Activated gamma-delta T cell treated with anti-CD3 and anti-CD28 coated beads, Interleukin-2, amount 50 U/mL, for 16 hours (primary cell): ENCODE data around the gene TNFSF11.

Experiments
- DNase-seq: peaks from one replicate; pipeline ENCODE4 v3.0.0-alpha.2; 2020; ENCODE audit warnings: low read depth

The TNFSF11 gene

DNA sequence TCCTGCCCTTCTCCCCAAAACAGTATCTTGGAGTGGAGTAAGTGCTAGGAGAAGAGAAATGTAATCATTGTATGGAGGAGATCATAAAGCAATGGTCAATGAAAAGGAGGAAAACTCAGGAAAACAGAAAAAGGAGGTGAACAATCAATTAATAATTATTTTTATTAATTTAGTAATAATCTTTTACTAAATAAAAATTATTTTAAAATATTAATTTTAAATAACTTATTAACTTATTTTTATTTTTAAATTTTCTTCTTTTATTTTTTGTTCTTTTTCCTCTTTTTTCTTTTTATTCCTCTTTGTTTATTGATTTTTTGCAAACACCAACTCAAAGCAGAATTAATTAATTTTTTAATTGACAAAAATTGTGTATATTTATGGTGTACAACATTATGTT lies 80.3 kb downstream of the TNFSF11 start:
- DNase-seq, result no peak

DNA sequence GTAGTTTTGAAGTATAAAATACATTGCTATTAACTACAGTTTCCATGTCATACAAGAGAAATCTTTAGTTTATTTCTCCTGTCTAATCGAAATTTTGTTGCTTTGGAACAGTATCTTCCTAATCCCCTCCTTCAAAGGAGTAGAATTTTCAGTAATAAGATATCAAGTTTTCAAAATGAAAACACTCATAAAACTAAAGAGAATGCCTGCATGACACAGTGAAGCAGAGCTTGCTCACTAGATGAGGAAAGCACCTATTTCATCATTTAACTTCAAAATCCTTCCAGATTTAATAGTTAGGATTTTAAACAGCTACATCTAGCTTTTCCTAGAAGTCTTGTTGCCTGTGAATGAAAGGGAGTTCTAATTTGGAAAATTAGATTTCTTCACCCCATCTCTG lies 80.8 kb downstream of the TNFSF11 start:
- no peak for DNase-seq

DNA sequence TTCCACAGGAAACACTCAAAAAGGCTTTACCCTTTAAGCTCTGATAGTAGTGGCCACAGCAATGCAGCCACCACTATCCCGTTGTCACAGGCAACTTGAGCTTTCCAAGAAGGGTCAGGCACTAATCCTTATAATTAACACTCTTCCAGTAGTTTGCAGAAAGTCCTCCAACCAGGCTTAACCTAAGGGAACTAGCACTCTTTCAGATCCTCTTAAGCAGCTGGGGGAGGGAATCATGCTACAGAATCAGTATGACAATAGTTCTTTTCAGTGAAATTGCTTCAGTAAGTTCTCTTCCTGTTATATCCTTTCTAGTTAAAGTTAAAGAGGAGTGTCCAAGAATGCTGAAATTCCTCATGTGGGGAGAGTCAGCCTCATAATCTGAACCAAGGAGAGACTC lies 82.2 kb downstream of the TNFSF11 start:
- DNase-seq, result no peak

DNA sequence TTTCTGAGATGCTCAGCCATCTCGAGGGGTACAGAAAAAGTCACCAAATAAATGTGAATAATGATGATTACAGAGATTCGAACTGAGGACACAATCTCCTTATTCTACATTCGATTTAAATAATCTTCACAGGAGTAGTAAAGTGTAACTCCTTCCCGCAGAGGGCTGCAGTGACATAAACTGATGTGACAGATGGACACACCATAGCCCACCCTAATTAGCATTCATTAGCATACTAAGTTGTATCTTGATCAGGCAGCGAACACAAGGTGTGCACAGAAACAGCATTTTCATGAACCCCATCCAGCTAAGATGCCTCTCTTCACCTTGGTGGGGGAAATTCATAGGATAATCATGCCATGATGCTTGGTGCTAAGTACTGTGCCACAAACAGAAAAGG lies 83.0 kb downstream of the TNFSF11 start:
- no peak for DNase-seq
